ENCODE measurements around the gene RPL12.
"Not testable (repeated sequence)": the region's sequence is repeated elsewhere in the genome, so short reads cannot be mapped to it uniquely, and the experiment has no call there.

Gene RPL12

DNA sequence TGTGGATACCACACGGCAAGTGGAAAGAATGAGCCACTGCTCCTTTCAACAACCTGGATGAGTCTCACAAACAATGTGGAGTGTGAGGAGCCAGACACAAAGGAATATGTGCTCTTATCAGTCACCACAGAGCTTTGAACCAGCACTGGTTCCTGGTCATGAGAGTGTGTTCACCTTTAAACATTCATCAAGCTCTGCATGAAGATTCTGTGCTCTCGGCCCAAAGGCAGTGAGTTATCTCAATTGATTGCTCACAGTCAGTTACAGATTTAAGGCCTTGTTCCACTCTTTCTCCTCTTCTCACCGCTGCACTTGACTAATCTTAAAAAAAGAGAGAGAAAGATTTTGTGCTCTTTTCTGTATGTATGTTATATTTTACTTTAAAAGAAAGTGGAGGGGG lies 19.5 kb upstream of the RPL12 start:
- Histone ChIP-seq H2BK120ac (ENCODE audit: insufficient read depth, low read length, poor library complexity) (no peak overlapping the region), H3K27ac (ENCODE audit: low read depth, low read length) (no peak overlapping the region), H4K8ac (ENCODE audit: low read depth, low read length) (no peak overlapping the region), H3K23ac (ENCODE audit: low read length) (no peak overlapping the region), H3K4ac (ENCODE audit: low read depth, low read length) (no peak overlapping the region), H3K79me2 (ENCODE audit: control insufficient read depth, insufficient read depth, low read length, poor library complexity) (no peaks in the 10 kb centered on the region), H3K36me3 (ENCODE audit: control insufficient read depth in 1 of 2, insufficient read depth in 2 of 2, low read length in 2 of 2) (peaks cover 4 to 22% of the 10 kb centered on the region in 2 experiments), H3K4me2 (ENCODE audit: low read length) (no peak overlapping the region), H2BK5ac (ENCODE audit: low read depth, low read length, poor library complexity) (no peak overlapping the region), H2AK5ac (ENCODE audit: low read length) (no peak overlapping the region), H3K9me3 (ENCODE audit: insufficient read depth, low read depth, low read length) (no peaks in the 10 kb centered on the region), H4K91ac (ENCODE audit: low read depth, low read length) (no peak overlapping the region), H4K12ac (ENCODE audit: low read depth, low read length) (no peak overlapping the region), H2AFZ (ENCODE audit: insufficient read depth, low read length, poor library complexity) (no peak overlapping the region), H3K79me1 (ENCODE audit: low read length) (no peaks in the 10 kb centered on the region), H3K14ac (ENCODE audit: low read length) (no peak overlapping the region), H3K9ac (ENCODE audit: low read length) (no peak overlapping the region), H3K4me3 (ENCODE audit: low read depth, low read length) (no peak overlapping the region), H2BK12ac (ENCODE audit: low read length) (no peak overlapping the region), H3K18ac (ENCODE audit: low read length) (no peak overlapping the region), H3K27me3 (ENCODE audit: insufficient read depth, low read length) (no peaks in the 10 kb centered on the region), H3K4me1 (ENCODE audit: control insufficient read depth in 1 of 2, insufficient read depth in 2 of 2, low read length in 2 of 2) (peaks cover 3% of the 10 kb centered on the region in 2 experiments)
- DNase-seq = no peak
- WGBS (ENCODE audit: extremely low coverage, insufficient coverage, insufficient read length) = no CpG with 5 or more reads among the region's 3 CpGs

- Histone ChIP-seq H3K27ac (ENCODE audit: low read depth, low read length) (no peak overlapping the region), H3K9me3 (ENCODE audit: insufficient read depth, low read depth, low read length) (no peaks in the 10 kb centered on the region), H3K4ac (ENCODE audit: low read depth, low read length) (no peak overlapping the region), H3K27me3 (ENCODE audit: insufficient read depth, low read length) (no peaks in the 10 kb centered on the region), H4K91ac (ENCODE audit: low read depth, low read length) (no peak overlapping the region), H3K36me3 (ENCODE audit: control insufficient read depth in 1 of 2, insufficient read depth in 2 of 2, low read length in 2 of 2) (peaks cover 3 to 20% of the 10 kb centered on the region in 2 experiments), H2AK5ac (ENCODE audit: low read length) (no peak overlapping the region), H2BK5ac (ENCODE audit: low read depth, low read length, poor library complexity) (no peak overlapping the region), H4K8ac (ENCODE audit: low read depth, low read length) (no peak overlapping the region), H3K14ac (ENCODE audit: low read length) (no peak overlapping the region), H3K4me2 (ENCODE audit: low read length) (no peak overlapping the region), H3K23ac (ENCODE audit: low read length) (no peak overlapping the region), H3K4me3 (ENCODE audit: low read depth, low read length) (no peak overlapping the region), H3K4me1 (ENCODE audit: control insufficient read depth in 1 of 2, insufficient read depth in 2 of 2, low read length in 2 of 2) (peaks cover 15 to 16% of the 10 kb centered on the region in 2 experiments), H2BK120ac (ENCODE audit: insufficient read depth, low read length, poor library complexity) (no peak overlapping the region), H2BK12ac (ENCODE audit: low read length) (no peak overlapping the region), H3K18ac (ENCODE audit: low read length) (no peak overlapping the region), H2AFZ (ENCODE audit: insufficient read depth, low read length, poor library complexity) (no peak overlapping the region), H3K79me2 (ENCODE audit: control insufficient read depth, insufficient read depth, low read length, poor library complexity) (no peaks in the 10 kb centered on the region), H3K79me1 (ENCODE audit: low read length) (no peaks in the 10 kb centered on the region), H3K9ac (ENCODE audit: low read length) (no peak overlapping the region), H4K12ac (ENCODE audit: low read depth, low read length) (no peak overlapping the region)
- DNase-seq = no peak
- no CpG with 5 or more reads among the region's 14 CpGs for WGBS (ENCODE audit: extremely low coverage, insufficient coverage, insufficient read length)
These were observed 16.4 kb upstream of the RPL12 start for GRCh38 chr9:127467621-127468020.

GRCh38 chr9:127466407-127466917 lies 15.3 kb upstream of the RPL12 start:
- not testable (repeated sequence) for H3K79me1 ChIP-seq (ENCODE audit: low read length); H3K9me3 ChIP-seq (ENCODE audit: insufficient read depth, low read depth, low read length); H2BK5ac ChIP-seq (ENCODE audit: low read depth, low read length, poor library complexity); H3K14ac ChIP-seq (ENCODE audit: low read length); H3K4me3 ChIP-seq (ENCODE audit: low read depth, low read length); H3K23ac ChIP-seq (ENCODE audit: low read length); H2BK12ac ChIP-seq (ENCODE audit: low read length); H4K8ac ChIP-seq (ENCODE audit: low read depth, low read length); H2AK5ac ChIP-seq (ENCODE audit: low read length); H2AFZ ChIP-seq (ENCODE audit: insufficient read depth, low read length, poor library complexity); H2BK120ac ChIP-seq (ENCODE audit: insufficient read depth, low read length, poor library complexity); H3K4me2 ChIP-seq (ENCODE audit: low read length); H4K91ac ChIP-seq (ENCODE audit: low read depth, low read length); H3K79me2 ChIP-seq (ENCODE audit: control insufficient read depth, insufficient read depth, low read length, poor library complexity); H4K12ac ChIP-seq (ENCODE audit: low read depth, low read length); H3K18ac ChIP-seq (ENCODE audit: low read length); DNase-seq; H3K9ac ChIP-seq (ENCODE audit: low read length); H3K27me3 ChIP-seq (ENCODE audit: insufficient read depth, low read length); H3K27ac ChIP-seq (ENCODE audit: low read depth, low read length); H3K4ac ChIP-seq (ENCODE audit: low read depth, low read length)
- no CpG with 5 or more reads among the region's 5 CpGs for WGBS (ENCODE audit: extremely low coverage, insufficient coverage, insufficient read length)
- H3K36me3 ChIP-seq (ENCODE audit: control insufficient read depth in 1 of 2, insufficient read depth in 2 of 2, low read length in 2 of 2) = peaks cover 11 to 31% of the 10 kb centered on the region in 2 experiments
- peaks cover 15 to 17% of the 10 kb centered on the region in 2 experiments for H3K4me1 ChIP-seq (ENCODE audit: control insufficient read depth in 1 of 2, insufficient read depth in 2 of 2, low read length in 2 of 2)

DNA sequence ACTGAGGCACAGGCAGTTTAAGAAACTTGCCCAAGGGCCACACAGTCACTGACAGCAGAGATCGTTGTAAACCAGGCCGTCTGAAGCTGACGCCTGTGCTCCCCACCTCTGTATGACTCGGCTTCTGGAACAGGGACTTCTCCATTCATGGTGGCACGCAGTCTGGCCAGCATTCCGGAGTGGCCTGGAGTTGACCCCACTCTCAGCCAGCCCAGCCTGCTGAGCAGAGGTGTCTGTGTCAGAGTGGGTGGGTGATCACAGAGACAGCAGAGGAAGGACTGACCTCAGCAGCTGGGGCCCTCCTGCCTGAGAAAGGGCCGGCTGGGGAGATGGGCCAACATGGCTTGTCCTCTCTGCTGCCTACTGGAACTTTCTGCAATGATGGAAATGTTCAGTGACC lies 12.7 kb upstream of the RPL12 start:
- Histone ChIP-seq H2BK12ac (ENCODE audit: low read length) (no peak overlapping the region), H2BK5ac (ENCODE audit: low read depth, low read length, poor library complexity) (no peak overlapping the region), H3K36me3 (ENCODE audit: control insufficient read depth in 1 of 2, insufficient read depth in 2 of 2, low read length in 2 of 2) (peaks cover 29 to 44% of the 10 kb centered on the region in 2 experiments), H3K4me3 (ENCODE audit: low read depth, low read length) (no peak overlapping the region), H4K91ac (ENCODE audit: low read depth, low read length) (no peak overlapping the region), H3K79me2 (ENCODE audit: control insufficient read depth, insufficient read depth, low read length, poor library complexity) (no peaks in the 10 kb centered on the region), H3K27me3 (ENCODE audit: insufficient read depth, low read length) (no peaks in the 10 kb centered on the region), H3K4me1 (ENCODE audit: control insufficient read depth in 1 of 2, insufficient read depth in 2 of 2, low read length in 2 of 2) (peaks cover 15 to 17% of the 10 kb centered on the region in 2 experiments), H2AFZ (ENCODE audit: insufficient read depth, low read length, poor library complexity) (no peak overlapping the region), H3K9me3 (ENCODE audit: insufficient read depth, low read depth, low read length) (no peaks in the 10 kb centered on the region), H4K12ac (ENCODE audit: low read depth, low read length) (no peak overlapping the region), H3K27ac (ENCODE audit: low read depth, low read length) (peak overlapping the region; percentile 24), H3K4ac (ENCODE audit: low read depth, low read length) (no peak overlapping the region), H4K8ac (ENCODE audit: low read depth, low read length) (no peak overlapping the region), H3K14ac (ENCODE audit: low read length) (no peak overlapping the region), H3K18ac (ENCODE audit: low read length) (no peak overlapping the region), H2AK5ac (ENCODE audit: low read length) (no peak overlapping the region), H3K23ac (ENCODE audit: low read length) (no peak overlapping the region), H2BK120ac (ENCODE audit: insufficient read depth, low read length, poor library complexity) (no peak overlapping the region), H3K4me2 (ENCODE audit: low read length) (no peak overlapping the region), H3K9ac (ENCODE audit: low read length) (no peak overlapping the region), H3K79me1 (ENCODE audit: low read length) (no peaks in the 10 kb centered on the region)
- no CpG with 5 or more reads among the region's 7 CpGs for WGBS (ENCODE audit: extremely low coverage, insufficient coverage, insufficient read length)
- DNase-seq = no peak

Measured in trophoblast cell (in vitro differentiated cells and primary cell).